GM21526 (cell line): Measurements from ENCODE around the gene RITA1.

ENCODE experiments used
- ATAC-seq: cut with Tn5 transposase; IDR thresholded peaks from one replicate; pipeline ENCODE4 v1.9.1; 2021; ENCODE audit warnings: moderate library complexity; ENCODE audit not compliant: unreplicated experiment, low FRiP score

Gene RITA1

GRCh38 chr12:113226696-113227568 lies 41.4 kb downstream of the RITA1 start:
- no peak for ATAC-seq

GRCh38 chr12:113227686-113228391 lies 42.3 kb downstream of the RITA1 start:
- ATAC-seq, result no peak

- ATAC-seq, result no peak
Measured at GRCh38 chr12:113228394-113229028, 43.0 kb downstream of the RITA1 start.

- ATAC-seq, result no peak
Measured at GRCh38 chr12:113230315-113231234, 45.1 kb downstream of the RITA1 start.

GRCh38 chr12:113231235-113232088 lies 45.9 kb downstream of the RITA1 start:
- no peak for ATAC-seq

GRCh38 chr12:113232089-113232839 lies 46.7 kb downstream of the RITA1 start:
- no peak for ATAC-seq

- ATAC-seq, result peak; percentile 63
Measured at GRCh38 chr12:113232840-113233585, 47.5 kb downstream of the RITA1 start.

GRCh38 chr12:113233967-113234366 lies 48.4 kb downstream of the RITA1 start:
- no peak for ATAC-seq

- ATAC-seq, result no peak
Measured at GRCh38 chr12:113234483-113234882, 49.0 kb downstream of the RITA1 start.

GRCh38 chr12:113235976-113236375 lies 50.5 kb downstream of the RITA1 start:
- no peak for ATAC-seq

- no peak for ATAC-seq
Measured at GRCh38 chr12:113236539-113237399, 51.2 kb downstream of the RITA1 start.

GRCh38 chr12:113237748-113238147 lies 52.2 kb downstream of the RITA1 start:
- no peak for ATAC-seq

GRCh38 chr12:113238309-113238708 lies 52.8 kb downstream of the RITA1 start:
- ATAC-seq, result no peak

- ATAC-seq, result no peak
Measured at GRCh38 chr12:113239288-113239771, 53.8 kb downstream of the RITA1 start.

GRCh38 chr12:113239811-113240331 lies 54.4 kb downstream of the RITA1 start:
- no peak for ATAC-seq

- no peak for ATAC-seq
Measured at GRCh38 chr12:113240395-113240794, 54.9 kb downstream of the RITA1 start.
